Naive thymus-derived CD4-positive, alpha-beta T cell (primary cell): ENCODE results near the gene IMPDH1. TPM values are rescaled to one million over a fixed set of nuclear protein-coding genes. Genes with fewer than 3 reads are reported as not detected.
A peak's percentile ranks its signal among the peaks of the same experiment; 100 is the strongest.

Source experiments
- ATAC-seq: fragments of 150-1000 bp; cut with Tn5 transposase; 2 replicates; pipeline ENCODE4 v1.10.0; 2021; ENCODE audit warnings: mild to moderate bottlenecking, moderate library complexity
- CTCF ChIA-PET: fragments of 350-600 bp; sonication (Branson Sonifier 250); formaldehyde crosslinking; loops from one replicate; lab custom pipeline; 2021; ENCODE audit warnings: antibody characterized with exemption; lab: Charles Lee
- POLR2A ChIA-PET: fragments of 350-600 bp; sonication (Branson Sonifier 250); formaldehyde crosslinking; loops from one replicate; lab custom pipeline; 2021; ENCODE audit warnings: antibody characterized with exemption, inconsistent platforms; lab: Charles Lee
- DNase-seq, 9 donors: peaks; one replicate each; pipeline versions ENCODE4 v3.0.0 to v3.0.0-alpha.2; 2020 to 2022; ENCODE audit warnings: mixed read lengths in 1 of 9
- H3K27ac ChIP-seq: one replicate; pipeline ENCODE4 v1.7.0; 2013; ENCODE audit warnings: mild to moderate bottlenecking, low read depth, low read length, moderate library complexity
- H3K27me3 ChIP-seq, 2 donors: one replicate each; pipeline ENCODE4 v1.7.0; 2013; ENCODE audit warnings: low read length in 2 of 2, mild to moderate bottlenecking in 2 of 2, moderate library complexity in 2 of 2; ENCODE audit not compliant: control insufficient read depth in 2 of 2, insufficient read depth in 2 of 2
- H3K36me3 ChIP-seq, 3 experiments: 1 replicate in 2 of 3; 2 replicates in 1 of 3; pipeline ENCODE4 v1.7.0; 2013; ENCODE audit warnings: low read length in 3 of 3, mild to moderate bottlenecking in 3 of 3, moderate library complexity in 1 of 3; ENCODE audit not compliant: insufficient read depth in 3 of 3, control insufficient read depth in 2 of 3
- H3K4me1 ChIP-seq, 2 donors: one replicate each; pipeline ENCODE4 v1.7.0; 2013; ENCODE audit warnings: low read length in 2 of 2, mild to moderate bottlenecking in 2 of 2, moderate library complexity in 1 of 2; ENCODE audit not compliant: control insufficient read depth in 2 of 2, insufficient read depth in 2 of 2
- H3K4me3 ChIP-seq: 2 replicates; pipeline ENCODE4 v1.7.0; 2013; ENCODE audit warnings: mild to moderate bottlenecking, low read length
- H3K9me3 ChIP-seq, 3 experiments: 1 replicate in 2 of 3; 2 replicates in 1 of 3; pipeline ENCODE4 v1.7.0; 2013; ENCODE audit warnings: low read length in 3 of 3; ENCODE audit not compliant: control insufficient read depth in 2 of 3
- H3K27ac Mint-ChIP-seq, 9 donors: one replicate each; pipeline ENCODE4 v1.8.0; 2020 to 2022; ENCODE audit warnings: mixed read lengths in 9 of 9, mild to moderate bottlenecking in 8 of 9, moderate library complexity in 5 of 9, inconsistent platforms in 2 of 9
- H3K27me3 Mint-ChIP-seq, 5 donors: one replicate each; pipeline ENCODE4 v1.8.0; 2021 to 2022; ENCODE audit warnings: mixed read lengths in 5 of 5, mild to moderate bottlenecking in 1 of 5
- H3K36me3 Mint-ChIP-seq, 5 donors: one replicate each; pipeline ENCODE4 v1.8.0; 2020 to 2022; ENCODE audit warnings: mixed read lengths in 5 of 5, mild to moderate bottlenecking in 3 of 5, inconsistent platforms in 1 of 5
- H3K4me1 Mint-ChIP-seq, 7 donors: one replicate each; pipeline ENCODE4 v1.8.0; 2020 to 2022; ENCODE audit warnings: mixed read lengths in 7 of 7, mild to moderate bottlenecking in 3 of 7, inconsistent platforms in 1 of 7
- H3K4me3 Mint-ChIP-seq, 10 donors: one replicate each; pipeline ENCODE4 v1.8.0; 2020 to 2022; ENCODE audit warnings: mild to moderate bottlenecking in 10 of 10, mixed read lengths in 10 of 10, moderate library complexity in 6 of 10, inconsistent platforms in 2 of 10
- H3K9me3 Mint-ChIP-seq, 11 donors: one replicate each; pipeline ENCODE4 v1.8.0; 2020 to 2022; ENCODE audit warnings: mixed read lengths in 11 of 11, mild to moderate bottlenecking in 4 of 11, inconsistent platforms in 1 of 11, moderate library complexity in 1 of 11
- intact Hi-C, 2 donors: fragments of 100-400 bp; cut with micrococcal nuclease; formaldehyde crosslinking; loops; one replicate each; pipeline ENCODE4 v1.15.1; 2023
- polyA plus RNA-seq, 2 donors: library from polyadenylated mRNA; unstranded; fragments of 300-500 nt; fragmentation: Illumina TruSeq; gene quantifications; one replicate each; pipeline ENCODE4 v1.2.3, GENCODE V29; 2021
- total RNA-seq, 6 experiments: library from RNA in 5 of 6; stranded (reverse) in 5 of 6; gene quantifications; 1 replicate in 5 of 6; 2 replicates in 1 of 6; pipeline ENCODE4 v1.2.3 and lab custom pipeline; 2021 to 2026

Gene IMPDH1
- total and polyA plus RNA-seq, 7 experiments from 2014 or later, result 33.7 to 92.0 (median 44.4) TPM

- Histone ChIP-seq H3K36me3 (peaks cover 1 to 7% (median 7%) of the 10 kb centered on the region in 3 experiments), H3K27me3 (no peaks in the 10 kb centered on the region), H3K4me1 (peaks cover 16 to 20% of the 10 kb centered on the region in 2 donors), H3K4me3 (peak within 1 kb of the TSS; percentile 97), H3K9me3 (no peaks in the 10 kb centered on the region), H3K27ac (peak within 1 kb of the TSS; percentile 83)
- DNase-seq (peak; percentile 80 to 93 (median 90)), ATAC-seq (peak; percentile 98)
- Mint-ChIP-seq H3K36me3 (peaks cover 0 to 9% (median 6%) of the 10 kb centered on the region in 5 donors), H3K27me3 (peaks cover 0 to 15% (median 7%) of the 10 kb centered on the region in 5 donors), H3K9me3 (peaks cover 0 to 4% (median 0%) of the 10 kb centered on the region in 11 donors), H3K4me3 (peak within 1 kb of the TSS; percentile 89 to 98 (median 96)), H3K27ac (peak within 1 kb of the TSS; percentile 83 to 96 (median 93)), H3K4me1 (peaks cover 19 to 44% (median 34%) of the 10 kb centered on the region in 7 donors)
- intact Hi-C loops, result loop anchor here (1.0 to 5.0 kb wide), 22 partner anchors 8 to 1727 kb away; partner anchors contain the start of genes GCC1 (in 2 of the 2), HILPDA (in 2 of the 2), METTL2B (in 2 of the 2) and PRRT4 (in 2 of the 2)
- ChIA-PET POLR2A (interaction anchor here (0.6 to 1.5 kb wide), 6 partner anchors 9 to 711 kb away, joined by 3 to 8 read pairs (median 4); partner anchors contain the start of genes HILPDA, IMPDH1, PRRT4 and TNPO3), CTCF (interaction anchor here (0.7 to 3.3 kb wide), 6 partner anchors 10 to 116 kb away, joined by 4 to 27 read pairs (median 6); no protein-coding TSS in a partner anchor)
Observed at GRCh38 chr7:128343554-128344430, 66.0 kb downstream of the IMPDH1 start, which contains the start of gene RBM28. Gene RBM28, minus strand, starts transcription at chr7:128343908. Its CDS starts 115 bp downstream, at chr7:128343793.

Other genes with a start within 250 kb of the IMPDH1 start
- under 1 TPM in 1 of 5 experiments, not detected in 4; 0.10 TPM for gene LEP, start 168.7 kb downstream of the IMPDH1 start, total RNA-seq
- gene LEP, start 168.7 kb downstream of the IMPDH1 start, polyA plus RNA-seq, result not detected
- gene RBM28, start 66.1 kb downstream of the IMPDH1 start, total RNA-seq, result 10 to 100 TPM; 30.1 to 51.0 (median 43.5) TPM
- gene RBM28, start 66.1 kb downstream of the IMPDH1 start, polyA plus RNA-seq, result 1 to 10 TPM; 9.0 to 9.4 TPM
- 1 to 10 TPM in 1 of 5 experiments, under 1 TPM in 3, not detected in 1; 0.49 to 1.1 (median 0.58) TPM for gene PRRT4, start 48.3 kb downstream of the IMPDH1 start, total RNA-seq
- under 1 TPM in 1 of 2 donors, not detected in 1; 0.27 TPM for gene PRRT4, start 48.3 kb downstream of the IMPDH1 start, polyA plus RNA-seq
- gene HILPDA, start 45.9 kb upstream of the IMPDH1 start, total RNA-seq, result 10 to 100 TPM in 1 of 5 experiments, 1 to 10 TPM in 4; 2.4 to 39.5 (median 4.4) TPM
- gene HILPDA, start 45.9 kb upstream of the IMPDH1 start, polyA plus RNA-seq, result 1 to 10 TPM; 2.5 to 3.1 TPM
- gene METTL2B, start 66.8 kb upstream of the IMPDH1 start, total RNA-seq, result 10 to 100 TPM; 18.2 to 35.1 (median 25.9) TPM
- gene METTL2B, start 66.8 kb upstream of the IMPDH1 start, polyA plus RNA-seq, result 10 to 100 TPM; 14.7 to 29.7 TPM